NOMO-1 (cell line): Measurements from ENCODE around the gene PLCB2.

Experiments used
- DNase-seq, 2 experiments: peaks; one replicate each; lab custom pipeline; 2025; ENCODE audit not compliant: unreplicated experiment in 2 of 2; lab: John Stamatoyannopoulos, UW

Gene PLCB2

DNA sequence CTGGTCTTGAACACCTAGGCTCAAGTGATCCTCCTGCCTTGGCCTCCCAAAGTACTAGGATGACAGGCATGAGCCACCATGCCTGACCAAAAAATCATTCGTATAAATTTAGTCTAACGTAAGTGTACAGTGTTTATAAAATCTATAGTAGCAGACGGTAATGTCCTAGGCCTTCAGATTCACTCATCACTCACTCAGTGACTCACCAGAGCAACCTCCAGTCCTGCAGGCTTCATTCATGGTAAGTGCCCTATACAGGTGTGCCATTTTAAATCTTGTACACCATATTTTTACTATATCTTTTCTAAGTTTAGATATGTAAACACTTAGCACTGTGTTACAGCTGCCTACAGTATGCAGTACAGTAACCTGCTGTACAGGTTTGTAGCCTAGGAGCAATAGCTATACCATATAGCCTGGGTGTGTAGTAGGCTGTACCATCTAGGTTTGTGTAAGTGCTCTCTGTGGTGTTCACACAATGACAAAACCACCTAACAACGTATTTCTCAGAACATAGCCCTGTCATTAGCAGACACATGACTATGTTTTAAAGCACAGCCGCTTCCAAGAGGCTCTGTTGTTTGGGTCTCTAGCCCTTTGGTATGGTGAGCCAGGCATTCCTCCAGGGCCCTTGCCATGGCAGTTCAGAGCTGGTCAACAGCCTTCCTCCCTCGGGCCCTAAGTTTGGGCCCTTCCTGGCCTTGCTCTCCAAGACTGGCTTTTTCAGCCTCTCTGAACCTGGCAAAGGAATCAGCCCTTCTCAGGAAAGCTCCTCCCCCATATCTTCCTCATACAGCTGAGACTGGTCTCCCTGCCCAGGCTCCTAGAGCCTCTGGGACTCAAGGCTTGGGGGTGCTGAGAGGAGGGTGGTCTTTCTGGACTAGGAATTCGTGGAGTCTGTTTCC is 34.9 kb upstream of the PLCB2 start:
- no peak for DNase-seq

DNA sequence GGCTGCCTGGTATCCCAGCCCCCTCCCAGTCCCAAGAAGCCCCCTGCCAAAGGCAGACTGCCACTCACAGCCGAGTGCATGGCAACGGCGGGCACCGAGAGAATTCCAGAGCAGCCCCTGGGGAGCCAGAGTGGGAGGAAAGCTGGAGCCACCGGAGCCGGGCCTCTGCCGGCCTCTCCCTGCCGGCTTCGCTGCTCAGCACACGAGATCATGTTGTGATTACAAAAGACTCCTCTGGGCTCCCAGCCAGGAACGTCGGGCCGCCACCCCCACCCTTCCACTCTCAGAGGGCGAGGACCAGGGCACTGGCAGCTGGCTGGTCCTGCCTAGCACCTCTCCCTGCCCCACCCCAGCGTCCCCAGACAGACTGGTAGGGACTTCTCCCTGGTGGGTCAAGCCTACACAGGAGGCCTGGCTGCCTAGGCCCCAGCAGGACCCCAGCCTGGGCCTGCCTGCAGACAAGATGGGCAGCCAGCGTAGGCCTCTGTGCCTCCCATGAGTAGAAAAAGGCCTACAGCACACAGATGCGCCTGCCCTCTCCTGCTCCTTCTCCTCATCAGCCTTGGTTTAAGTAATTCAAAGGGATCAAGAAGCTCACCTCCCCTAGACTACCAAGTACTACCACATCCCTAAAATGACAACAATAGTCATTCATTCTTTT is 33.1 kb upstream of the PLCB2 start, which contains the start of gene CCDC9B:
Gene CCDC9B, minus strand, starts transcription at position 200 of the 661 bp plus-strand sequence. Its CDS starts 120 bp downstream, at position 80.
- peak; percentile 26 to 35 for DNase-seq

DNA sequence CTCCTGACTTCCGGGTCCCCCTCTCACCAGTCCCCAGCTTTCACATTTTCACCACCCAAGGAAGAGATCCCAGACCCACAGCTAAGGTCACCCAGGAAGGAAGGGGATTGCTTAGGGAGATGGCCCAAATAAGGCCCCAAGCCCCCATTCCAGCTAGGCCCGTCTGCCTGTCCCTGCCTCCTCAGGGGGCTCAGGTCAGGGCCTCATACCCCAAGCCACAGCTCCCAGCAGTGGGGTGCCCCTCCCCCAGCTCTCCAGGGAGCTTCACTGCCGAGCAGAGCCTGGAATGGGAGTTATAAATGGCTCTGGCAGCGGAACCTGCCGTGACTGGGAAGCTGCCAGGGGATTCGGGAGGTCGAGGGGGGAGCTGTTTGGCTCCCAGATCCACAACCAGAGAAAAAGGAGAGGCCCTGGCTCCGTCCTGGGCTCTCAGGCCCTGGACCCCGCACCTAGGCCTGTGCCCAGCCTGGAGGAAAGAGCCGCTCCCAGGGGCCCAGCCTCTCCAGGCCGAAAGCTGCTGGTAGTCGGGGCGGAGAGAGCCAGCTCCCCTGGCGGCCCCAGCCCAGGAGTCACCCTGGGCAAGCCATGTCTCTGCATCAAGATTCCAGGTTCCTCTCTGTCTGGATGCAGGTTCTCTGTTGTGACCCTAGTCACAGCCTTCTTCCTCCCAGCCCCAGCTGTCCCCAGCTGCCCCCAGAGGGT is 32.5 kb upstream of the PLCB2 start:
- DNase-seq = no peak

DNA sequence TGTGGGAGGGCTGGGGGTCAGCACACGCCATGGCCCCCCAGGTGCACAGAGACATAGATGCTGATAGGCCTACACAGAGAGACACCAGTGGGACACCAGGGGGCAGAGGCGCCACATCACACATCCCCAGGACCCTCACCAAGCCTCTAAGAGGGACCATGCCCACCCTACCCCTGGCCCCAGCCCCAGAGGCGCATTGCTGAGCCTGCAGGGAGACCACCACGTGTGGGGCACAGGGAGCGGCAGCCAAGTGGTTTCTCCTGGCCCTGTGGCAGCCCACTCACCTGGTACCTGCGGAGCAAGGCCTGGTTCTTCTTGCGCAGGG is 31.8 kb upstream of the PLCB2 start:
- DNase-seq = no peak

DNA sequence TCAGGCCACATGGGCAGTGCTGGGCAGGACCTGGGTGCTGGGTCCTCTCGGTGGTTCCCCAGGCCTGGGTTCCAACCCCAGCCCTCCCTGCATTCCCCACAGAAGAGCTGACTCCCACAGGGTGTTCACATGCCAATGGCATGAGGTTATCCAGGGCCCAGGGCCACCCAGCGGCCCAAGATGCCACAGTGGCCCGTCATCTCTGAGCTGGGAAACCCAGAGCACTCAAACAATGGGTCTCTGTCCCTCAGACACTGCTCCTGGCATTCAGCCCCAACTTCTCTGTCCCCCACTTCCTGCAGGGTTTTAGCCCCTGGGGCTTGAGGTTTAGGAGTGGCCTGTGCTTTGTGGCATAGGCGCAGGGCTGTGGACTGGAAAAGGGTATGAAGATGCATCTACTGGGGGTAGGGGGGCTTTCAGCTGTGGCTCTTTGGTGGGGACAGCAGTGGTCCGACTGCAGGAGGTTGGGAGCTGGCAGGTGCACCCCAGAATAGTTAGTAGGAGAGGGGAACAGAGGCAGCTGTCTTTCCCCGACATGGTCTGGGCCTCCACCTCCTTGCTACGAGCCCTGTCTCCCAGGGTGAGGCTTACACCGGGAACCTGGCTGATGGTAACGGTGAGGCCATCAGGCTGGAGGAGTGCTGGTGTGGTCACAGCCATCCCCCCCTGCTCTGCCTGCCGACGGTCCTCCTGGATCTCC is 31.3 kb upstream of the PLCB2 start:
- DNase-seq = no peak

DNA sequence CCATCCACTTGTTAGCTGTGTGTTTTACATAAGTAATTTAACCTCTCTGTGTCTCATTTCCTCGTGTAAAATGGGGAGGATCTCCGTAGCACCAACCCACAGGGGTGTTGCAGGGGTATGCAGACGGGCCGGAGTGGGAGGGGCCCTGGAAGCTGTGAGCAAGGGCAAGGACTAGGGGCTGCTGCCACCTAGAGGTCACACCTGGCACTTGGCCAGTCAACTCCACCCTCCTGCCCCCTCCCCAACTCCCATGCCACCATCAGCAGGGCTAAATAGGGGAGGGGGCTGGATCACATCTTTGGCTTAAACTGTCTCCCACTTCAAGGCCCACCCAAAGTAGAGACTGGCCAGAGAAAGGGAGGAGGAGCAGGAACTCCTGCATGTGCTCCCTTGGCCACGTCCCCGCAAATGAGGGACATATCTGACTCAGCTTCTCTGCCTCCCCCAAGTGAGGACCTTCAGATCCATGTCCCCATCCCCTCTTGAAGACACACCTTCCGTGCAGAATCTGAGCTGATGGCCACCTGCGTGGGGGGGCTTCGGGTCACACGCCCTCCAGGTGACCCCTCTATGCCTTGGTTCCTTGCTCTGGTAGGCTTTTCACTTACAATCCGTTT is 30.4 kb upstream of the PLCB2 start:
- peak; percentile 73 to 79 for DNase-seq

DNA sequence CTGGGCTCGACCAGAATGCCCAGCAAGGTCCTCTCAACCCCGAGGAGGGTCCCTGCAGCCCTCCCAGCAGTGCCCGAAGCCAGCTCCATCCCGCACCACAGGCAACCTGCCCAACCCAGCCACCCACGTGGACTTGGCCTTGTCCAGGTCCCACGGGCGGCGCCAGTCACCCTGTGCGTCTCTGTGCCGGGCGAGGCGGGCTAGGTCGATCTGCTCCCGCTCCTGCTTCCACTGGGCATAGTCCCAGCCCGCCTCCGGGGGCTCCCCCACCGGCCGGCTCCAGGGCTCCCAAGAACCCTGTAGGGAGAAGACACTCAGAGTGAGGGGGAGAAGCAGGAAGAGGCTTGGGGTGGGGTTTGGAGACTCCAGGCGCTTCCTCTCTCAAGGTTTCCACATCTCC is 29.9 kb upstream of the PLCB2 start:
- no peak for DNase-seq

DNA sequence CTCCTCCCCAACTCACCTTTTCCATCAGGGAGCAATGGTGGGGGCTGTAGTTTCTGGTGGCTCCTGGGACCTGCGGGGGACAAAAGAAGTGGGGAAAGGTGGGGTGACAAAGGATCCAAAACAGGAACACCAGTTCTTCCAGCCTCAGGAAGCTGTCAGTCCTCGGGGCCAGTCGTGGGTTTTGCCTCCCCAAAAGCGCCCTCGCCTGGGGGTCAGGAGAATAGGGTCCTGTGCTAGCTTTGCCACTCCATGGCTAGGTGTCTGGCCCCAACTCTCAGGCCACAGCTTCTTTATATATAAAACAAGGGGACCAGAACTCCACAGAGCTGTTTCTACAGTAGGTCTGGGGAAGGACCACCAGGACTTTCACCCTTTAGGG is 29.0 kb upstream of the PLCB2 start:
- peak in 1 of 2 experiments; percentile 34 for DNase-seq

DNA sequence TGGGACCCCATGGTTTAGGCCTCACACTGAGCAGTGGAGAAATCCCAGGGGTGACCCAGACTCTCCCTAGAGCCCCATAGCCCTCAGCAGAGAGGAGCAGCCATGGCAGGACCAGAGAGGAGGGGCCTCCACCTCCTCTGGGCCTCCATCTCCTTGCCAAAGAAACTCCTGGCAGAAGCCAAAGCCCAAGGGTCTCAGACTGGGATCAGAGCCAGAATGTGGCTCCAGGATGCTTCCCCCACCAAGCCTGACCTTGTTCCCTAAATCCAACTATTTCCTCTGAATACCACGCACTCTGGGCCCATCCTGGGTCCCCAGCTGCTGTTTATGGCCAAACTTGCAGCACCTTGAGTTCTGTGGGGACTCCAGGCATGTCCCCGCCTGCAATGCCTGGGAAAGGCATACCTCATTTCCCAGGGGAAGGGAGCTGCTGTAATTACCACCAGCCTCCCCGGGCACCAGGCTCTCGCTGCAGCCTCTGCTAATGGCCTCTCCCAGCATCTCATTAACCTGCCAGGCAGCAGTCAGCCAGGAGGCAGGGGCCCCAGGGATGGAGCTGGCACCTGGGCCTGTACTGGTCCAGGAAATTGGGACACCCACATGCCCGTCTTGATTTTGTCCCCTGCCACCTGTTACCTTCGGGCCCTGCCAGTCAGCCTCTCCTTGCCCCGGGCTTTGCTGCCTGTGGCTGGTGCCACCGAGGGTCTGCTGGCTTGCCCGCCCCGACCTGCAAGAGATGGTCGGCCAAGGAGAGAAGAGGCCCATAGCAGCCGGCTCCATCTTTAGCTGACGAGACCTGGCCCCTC is 28.4 kb upstream of the PLCB2 start:
- no peak for DNase-seq

DNA sequence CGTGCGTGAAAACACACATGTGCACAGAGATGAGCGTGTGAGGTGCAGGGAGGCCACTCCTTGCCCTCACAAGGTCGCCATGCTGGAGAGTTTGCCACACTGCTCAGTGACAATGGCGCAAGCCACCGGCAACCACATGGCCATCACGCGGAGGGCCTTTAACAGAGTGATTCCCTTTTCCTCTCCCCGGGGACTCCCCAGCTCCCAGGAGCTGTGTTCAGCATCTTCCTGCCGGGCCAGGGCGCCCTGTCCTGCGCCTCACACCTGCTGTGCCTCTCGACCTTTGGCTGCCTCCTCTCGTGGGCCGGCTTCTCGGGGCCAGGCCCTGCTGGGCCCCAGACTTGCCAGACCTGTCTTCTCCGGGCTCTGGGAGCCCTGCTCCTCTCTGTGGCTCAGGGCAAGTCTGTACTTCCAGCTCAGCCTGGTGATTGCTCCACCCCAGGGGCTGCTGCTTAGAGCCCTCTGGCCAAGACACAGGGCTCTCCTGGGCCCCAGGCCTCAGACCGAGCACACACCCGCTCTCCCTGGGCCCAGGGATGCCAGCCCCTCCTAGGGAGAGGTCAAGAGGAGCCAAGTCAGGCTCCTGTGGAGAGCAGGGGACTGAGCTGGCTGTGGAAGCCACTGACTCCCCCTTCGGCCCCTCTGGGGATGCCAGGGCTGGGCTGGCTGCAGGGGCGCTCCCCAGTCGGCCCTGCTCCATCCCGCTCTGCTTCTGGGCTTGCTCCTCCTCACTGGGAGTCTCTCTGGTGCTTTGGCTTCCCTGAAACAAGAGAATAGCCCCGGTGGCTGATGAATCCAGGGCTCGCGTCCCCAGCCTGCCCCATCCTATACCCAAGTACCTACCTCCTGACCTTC is 27.4 kb upstream of the PLCB2 start:
- DNase-seq = no peak

DNA sequence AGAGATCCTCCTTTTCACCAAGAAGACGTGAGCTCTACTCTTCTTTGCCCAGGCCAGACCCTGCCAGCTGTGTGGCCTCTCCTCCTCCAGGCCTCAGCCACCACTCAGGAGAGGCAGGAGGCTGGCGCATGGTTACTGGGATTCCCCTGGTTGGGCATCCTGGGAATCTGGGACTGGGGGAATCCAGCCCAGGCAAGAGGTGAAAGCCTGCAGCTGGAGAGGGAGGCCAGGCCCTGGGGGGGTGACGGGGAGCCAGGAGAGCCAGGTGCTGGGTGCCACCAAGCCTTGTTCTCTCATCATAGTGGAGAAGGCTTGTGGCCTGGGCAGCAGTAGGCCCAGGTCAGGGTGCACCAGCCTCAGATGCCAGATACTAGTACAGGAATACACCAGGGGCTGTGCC is 26.8 kb upstream of the PLCB2 start:
- no peak for DNase-seq

DNA sequence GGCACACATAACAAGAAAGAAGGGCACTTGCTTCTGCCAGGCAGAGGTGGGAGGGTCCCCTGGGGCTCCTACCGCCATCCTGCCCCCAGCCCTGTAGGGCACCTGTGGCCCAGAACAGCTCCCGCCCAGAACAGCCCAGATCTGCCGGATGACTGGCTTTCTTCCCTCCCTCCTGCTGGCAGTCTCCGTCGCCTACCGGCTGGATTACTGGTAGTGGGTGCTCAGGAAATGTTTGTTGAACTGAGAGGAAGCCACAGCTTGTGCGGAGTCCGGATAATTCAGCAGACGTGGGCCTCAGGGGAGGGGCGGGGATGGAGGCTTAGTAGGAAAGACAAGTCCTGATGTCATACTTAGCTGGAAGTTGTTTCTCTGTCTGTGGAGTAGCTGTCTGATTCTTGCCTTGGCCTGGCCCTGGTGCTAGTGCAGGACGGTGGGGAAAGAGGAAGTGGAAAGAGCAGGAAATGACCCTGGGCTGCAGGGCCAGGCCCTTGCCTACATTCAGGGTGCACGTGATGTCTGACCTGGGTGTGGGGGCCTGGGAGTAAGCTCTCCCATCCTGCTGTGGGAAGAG is 26.3 kb upstream of the PLCB2 start:
- peak; percentile 88 for DNase-seq

DNA sequence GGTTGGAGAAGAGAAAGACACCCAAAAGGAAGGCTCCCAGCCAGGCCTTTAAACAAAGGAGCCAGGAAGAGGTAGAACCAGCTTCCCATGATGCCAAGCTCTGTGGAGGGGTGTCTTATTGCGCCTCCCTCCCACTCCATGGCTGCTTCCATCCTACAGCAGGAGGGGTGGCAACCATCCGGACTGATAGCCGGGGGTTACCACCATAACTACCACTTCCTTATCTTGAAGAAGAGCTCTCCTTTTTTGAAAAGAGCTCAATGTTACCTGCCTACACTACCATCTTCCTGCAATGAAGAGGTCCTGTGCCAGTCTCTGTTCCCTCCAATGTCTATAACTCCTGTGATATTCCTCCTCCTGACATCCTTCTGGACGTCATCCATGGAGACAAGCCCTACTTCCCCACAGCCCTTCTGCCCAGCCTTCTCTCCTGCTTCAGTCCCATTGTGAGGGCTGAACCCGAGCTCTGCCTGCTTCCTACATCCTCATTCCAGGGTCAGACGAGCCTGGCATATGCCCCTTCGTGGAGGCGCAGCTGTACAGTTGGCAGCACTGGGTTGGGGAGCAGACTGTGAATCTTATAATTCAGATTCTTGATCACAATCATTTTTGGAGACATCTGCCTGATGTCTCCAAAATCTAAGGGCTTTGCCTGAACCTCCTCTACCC is 24.5 kb upstream of the PLCB2 start:
- DNase-seq = no peak

DNA sequence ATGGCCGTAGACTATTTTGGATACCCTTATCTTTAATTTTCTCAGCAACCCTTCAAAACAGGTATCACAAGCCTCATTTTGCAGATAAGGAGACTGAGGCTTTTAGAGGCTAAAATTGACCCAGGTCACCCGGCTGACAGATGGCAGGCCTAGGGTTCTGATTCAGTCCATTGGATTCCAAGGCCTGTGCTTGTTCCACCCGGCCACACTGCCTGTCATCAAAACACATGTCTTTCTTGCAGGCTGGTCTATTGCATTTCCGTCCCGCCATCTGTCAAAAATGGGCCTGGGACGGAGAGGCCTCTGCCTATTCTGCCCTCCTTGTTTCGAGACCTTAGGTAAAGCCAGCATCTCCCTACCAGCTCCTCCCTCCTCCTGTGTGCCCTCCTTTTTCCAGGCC is 23.9 kb upstream of the PLCB2 start:
- DNase-seq = no peak

DNA sequence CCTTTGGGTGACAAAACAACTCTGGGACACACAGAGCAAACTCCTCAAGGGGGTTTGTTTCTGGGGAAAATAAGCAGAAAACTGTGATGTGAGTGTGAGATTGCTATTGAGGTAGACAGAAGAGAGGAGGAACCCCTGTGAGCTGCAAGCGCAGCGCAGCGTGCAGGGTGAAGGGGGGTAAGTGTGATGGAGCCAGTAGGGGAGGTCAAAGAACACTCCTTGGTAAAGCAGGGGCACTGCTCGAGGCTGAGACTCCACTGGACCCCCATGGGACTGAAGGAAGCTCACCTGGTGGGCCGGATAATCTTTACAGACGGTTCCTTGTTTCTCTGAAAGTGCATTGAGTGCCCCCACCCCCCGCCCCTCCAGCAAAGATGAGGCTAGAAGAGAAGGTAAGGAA is 23.3 kb upstream of the PLCB2 start:
- no peak for DNase-seq

DNA sequence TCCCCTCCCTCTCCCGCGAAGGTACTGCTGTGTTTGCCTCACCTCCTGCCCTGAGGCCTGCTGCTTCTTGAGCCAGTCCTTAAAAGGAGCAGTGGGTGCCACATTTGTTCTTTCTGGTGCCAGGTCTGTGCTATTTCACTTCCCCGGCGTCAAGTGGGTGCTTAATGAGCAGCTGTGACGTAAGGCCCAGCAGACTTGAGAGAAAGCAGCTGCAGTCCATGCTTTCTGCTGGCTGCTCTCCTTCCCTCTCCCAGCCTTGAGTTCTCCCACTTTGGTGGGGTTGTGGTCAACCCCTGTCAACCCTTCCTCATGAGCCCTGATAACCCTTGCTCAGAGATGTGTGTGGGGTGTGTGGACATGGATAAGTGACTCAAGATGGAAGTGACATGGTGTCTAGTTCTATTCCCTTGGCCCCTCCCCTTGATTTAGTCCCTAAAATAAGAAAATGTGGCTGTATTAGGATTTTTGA is 22.7 kb upstream of the PLCB2 start:
- DNase-seq = no peak

DNA sequence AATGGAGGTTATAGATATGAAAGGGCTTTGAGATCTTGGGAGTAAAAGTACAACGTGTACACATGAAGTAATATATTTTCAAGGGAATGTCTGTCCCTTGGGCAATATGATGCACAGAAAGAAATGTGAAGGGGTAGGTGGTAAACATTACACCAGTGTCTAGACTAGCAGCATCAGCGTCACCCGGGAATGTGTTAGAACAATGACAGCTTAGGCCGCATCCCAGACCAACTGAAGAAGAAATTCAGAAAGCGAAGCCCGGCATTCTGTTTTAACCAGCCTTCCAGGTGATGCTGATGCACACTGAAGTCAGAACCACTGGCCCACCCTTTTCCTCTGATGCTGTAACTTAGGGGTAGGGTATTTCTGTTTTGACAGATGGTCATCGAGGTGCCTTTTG is 22.1 kb upstream of the PLCB2 start:
- DNase-seq = no peak

DNA sequence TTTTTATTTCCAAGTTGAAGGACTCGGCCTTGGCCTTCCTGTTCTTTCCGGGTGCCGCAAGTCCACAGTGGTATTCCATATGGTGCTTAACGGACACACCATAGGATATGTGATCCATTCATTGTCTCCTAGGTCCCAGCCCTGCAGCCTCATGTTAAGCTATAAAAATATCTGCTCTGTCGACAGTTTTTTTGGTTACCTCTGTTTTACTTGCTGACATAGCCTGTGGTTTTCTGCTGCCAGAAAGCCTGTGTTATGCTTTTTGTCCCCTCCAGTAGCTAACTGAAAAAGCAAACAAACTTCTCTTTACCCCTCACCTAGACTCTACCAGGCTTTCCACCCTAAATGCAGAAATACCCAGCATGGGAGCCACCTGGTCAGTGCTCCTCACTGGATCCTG is 21.0 kb upstream of the PLCB2 start:
- DNase-seq = no peak
